ENCODE measurements around the gene TAOK1.

The TAOK1 gene

DNA sequence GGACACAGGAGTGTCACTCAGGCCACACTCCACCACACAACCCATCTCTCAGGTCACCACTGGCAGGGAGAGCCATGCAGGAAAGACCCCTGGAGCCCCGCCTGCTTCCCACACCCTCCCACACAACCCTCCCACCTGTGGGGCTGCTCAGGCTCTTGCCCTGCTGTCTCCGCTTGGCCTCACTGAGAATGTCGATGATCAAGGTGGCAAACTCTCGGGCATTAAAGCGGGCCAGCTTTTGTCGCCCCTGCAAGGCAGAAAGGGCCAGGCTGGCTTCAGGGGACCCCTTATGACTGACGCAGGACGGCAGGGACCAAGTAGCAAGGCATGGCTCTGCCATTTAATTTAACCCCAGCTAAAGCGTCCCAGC, 186.8 kb downstream of the TAOK1 start:
- no peaks in the 10 kb centered on the region for H3F3A ChIP-seq (ENCODE audit: low read depth)
- no peaks in the 10 kb centered on the region for H3K4me1 ChIP-seq (ENCODE audit: insufficient read depth, low read length, poor library complexity, severe bottlenecking)
- H3K27me3 ChIP-seq (ENCODE audit: insufficient read depth, low read length, poor library complexity, severe bottlenecking) = no peaks in the 10 kb centered on the region
- H2AFZ ChIP-seq (ENCODE audit: low read length) = no peak overlapping the region
- H3K9me2 ChIP-seq (replicated peaks; ENCODE audit: low read depth, low read length) = no peaks in the 10 kb centered on the region
- TF ChIP-seq CTCF (conservative IDR thresholded peaks at IDR 0.05; ENCODE audit: low read length) (no peak), EZH2phosphoT487 (IDR thresholded peaks at IDR 0.05; ENCODE audit: borderline replicate concordance) (no peak)
- H3K79me2 ChIP-seq (ENCODE audit: insufficient read depth, low read length) = no peaks in the 10 kb centered on the region
- H3K4me2 ChIP-seq (ENCODE audit: low read depth, low read length, poor library complexity, severe bottlenecking) = no peak overlapping the region
- peaks cover 6% of the 10 kb centered on the region for H4K20me1 ChIP-seq (ENCODE audit: insufficient read depth, low read length, poor library complexity, severe bottlenecking)
- H3K9me3 ChIP-seq (ENCODE audit: insufficient read depth, low read depth, low read length) = no peaks in the 10 kb centered on the region
- H3K4me3 ChIP-seq (ENCODE audit: low read length, poor library complexity, severe bottlenecking) = no peak overlapping the region
- H3K9ac ChIP-seq (ENCODE audit: low read depth, low read length, poor library complexity, severe bottlenecking) = no peak overlapping the region
- peaks cover 61% of the 10 kb centered on the region; the same call in 1 of the 2 replicates for H3K36me3 ChIP-seq (ENCODE audit: insufficient read depth, low read length)

DNA sequence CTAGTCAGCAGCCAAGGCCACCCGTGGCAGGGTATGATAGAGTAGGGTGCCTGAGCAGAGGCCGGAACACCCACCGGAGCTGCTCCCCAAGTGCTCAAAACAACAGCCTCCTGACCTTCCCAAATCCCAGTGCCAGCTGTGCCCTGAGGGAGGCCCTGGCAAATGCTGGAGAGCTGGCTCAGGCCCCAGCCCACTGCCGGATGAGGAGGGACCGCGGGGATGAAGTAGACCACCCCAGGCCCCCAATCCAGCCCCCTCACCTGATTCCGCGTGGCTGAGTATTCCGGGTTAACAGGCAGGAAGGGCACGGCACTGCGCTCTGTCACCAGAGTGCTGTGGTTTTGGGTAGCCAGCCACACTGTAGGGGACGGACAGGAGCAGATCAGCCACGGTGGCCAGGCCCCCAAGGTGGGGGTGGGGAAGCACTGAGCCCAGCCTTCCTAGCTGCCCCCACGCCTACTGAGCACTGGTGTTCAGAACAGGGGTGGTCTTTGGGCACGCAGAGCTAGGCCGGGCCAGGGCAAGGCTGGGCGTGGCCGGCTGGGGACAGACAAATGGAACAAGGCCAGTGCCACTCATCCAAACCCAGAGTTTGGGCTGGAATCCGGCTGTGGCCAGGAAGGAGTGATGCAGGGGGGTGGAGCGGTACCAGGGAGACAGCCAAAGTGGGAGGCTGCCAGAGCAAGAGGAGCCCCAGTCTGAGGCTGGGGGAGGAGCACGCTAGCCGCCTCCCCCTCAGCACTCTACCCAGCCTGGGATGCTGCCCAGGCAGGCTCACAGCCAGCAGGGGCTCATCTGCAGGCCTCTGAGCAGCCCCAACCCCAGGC, 187.4 kb downstream of the TAOK1 start:
- Histone ChIP-seq H3K9ac (ENCODE audit: low read depth, low read length, poor library complexity, severe bottlenecking) (no peak overlapping the region), H2AFZ (ENCODE audit: low read length) (no peak overlapping the region)

DNA sequence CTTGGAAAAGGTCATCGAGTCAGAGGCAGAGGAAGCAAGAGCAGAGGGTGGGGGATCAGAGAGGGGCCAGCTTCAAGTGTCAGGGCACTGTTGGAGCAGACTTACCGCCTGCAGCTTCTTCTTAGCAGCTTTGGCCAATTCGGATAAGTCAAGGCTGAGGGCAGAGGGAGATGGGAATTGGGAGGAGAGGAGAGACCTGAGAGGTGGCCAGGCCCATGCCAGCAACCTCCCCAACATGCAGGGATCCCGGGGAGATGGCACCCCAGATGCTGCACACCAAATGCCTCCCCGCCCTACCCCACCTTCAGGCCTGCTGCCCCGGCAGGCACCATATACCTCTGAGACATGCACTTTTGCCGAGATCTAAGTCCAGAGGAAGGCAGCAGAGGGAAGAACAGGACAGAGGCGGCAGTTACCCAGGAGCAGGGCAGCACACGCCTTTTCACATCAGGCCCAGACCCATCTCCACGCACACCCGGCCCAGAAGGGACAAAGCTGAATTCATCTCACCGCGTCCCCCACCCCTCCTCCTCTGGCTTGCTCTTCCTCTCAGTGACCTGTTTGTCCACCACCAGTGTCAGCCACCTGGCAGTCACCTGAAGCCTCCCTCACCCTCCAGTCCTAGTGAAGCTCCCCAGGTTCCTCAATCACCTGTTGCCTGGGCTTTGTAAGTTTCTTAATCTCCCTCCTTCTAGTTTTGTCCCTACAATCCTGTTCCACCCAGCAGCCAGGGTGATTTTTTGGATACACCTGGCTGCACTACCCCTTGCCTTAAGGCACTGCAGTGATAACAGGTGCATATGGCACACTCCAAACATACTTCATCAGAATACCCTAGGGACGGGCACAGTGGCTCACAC, 188.7 kb downstream of the TAOK1 start:
- Histone ChIP-seq H3K27me3 (ENCODE audit: insufficient read depth, low read length, poor library complexity, severe bottlenecking) (no peaks in the 10 kb centered on the region), H3K4me1 (ENCODE audit: insufficient read depth, low read length, poor library complexity, severe bottlenecking) (no peaks in the 10 kb centered on the region), H3K9me2 (replicated peaks; ENCODE audit: low read depth, low read length) (no peaks in the 10 kb centered on the region), H3K9ac (ENCODE audit: low read depth, low read length, poor library complexity, severe bottlenecking) (no peak overlapping the region), H3F3A (ENCODE audit: low read depth) (no peaks in the 10 kb centered on the region), H3K4me2 (ENCODE audit: low read depth, low read length, poor library complexity, severe bottlenecking) (no peak overlapping the region), H3K9me3 (ENCODE audit: insufficient read depth, low read depth, low read length) (no peaks in the 10 kb centered on the region), H2AFZ (ENCODE audit: low read length) (no peak overlapping the region), H3K79me2 (ENCODE audit: insufficient read depth, low read length) (peaks cover 9% of the 10 kb centered on the region; the same call in 1 of the 2 replicates), H4K20me1 (ENCODE audit: insufficient read depth, low read length, poor library complexity, severe bottlenecking) (peaks cover 8% of the 10 kb centered on the region), H3K36me3 (ENCODE audit: insufficient read depth, low read length) (peaks cover 60% of the 10 kb centered on the region; the same call in 1 of the 2 replicates), H3K4me3 (ENCODE audit: low read length, poor library complexity, severe bottlenecking) (no peak overlapping the region)
- TF ChIP-seq CTCF (conservative IDR thresholded peaks at IDR 0.05; ENCODE audit: low read length) (no peak), EZH2phosphoT487 (IDR thresholded peaks at IDR 0.05; ENCODE audit: borderline replicate concordance) (no peak)

More for the DNA sequence above, 187.4 kb downstream of the TAOK1 start:
- H3K79me2 ChIP-seq (ENCODE audit: insufficient read depth, low read length) = no peaks in the 10 kb centered on the region
- H3K9me2 ChIP-seq (replicated peaks; ENCODE audit: low read depth, low read length) = no peaks in the 10 kb centered on the region
- H3K4me2 ChIP-seq (ENCODE audit: low read depth, low read length, poor library complexity, severe bottlenecking) = no peak overlapping the region
- no peaks in the 10 kb centered on the region for H3K4me1 ChIP-seq (ENCODE audit: insufficient read depth, low read length, poor library complexity, severe bottlenecking)
- H3K36me3 ChIP-seq (ENCODE audit: insufficient read depth, low read length) = peaks cover 66% of the 10 kb centered on the region; the same call in 1 of the 2 replicates
- H3K27me3 ChIP-seq (ENCODE audit: insufficient read depth, low read length, poor library complexity, severe bottlenecking) = no peaks in the 10 kb centered on the region
- H4K20me1 ChIP-seq (ENCODE audit: insufficient read depth, low read length, poor library complexity, severe bottlenecking) = peaks cover 6% of the 10 kb centered on the region
- TF ChIP-seq EZH2phosphoT487 (IDR thresholded peaks at IDR 0.05; ENCODE audit: borderline replicate concordance) (no peak), CTCF (conservative IDR thresholded peaks at IDR 0.05; ENCODE audit: low read length) (no peak)
- H3K9me3 ChIP-seq (ENCODE audit: insufficient read depth, low read depth, low read length) = no peaks in the 10 kb centered on the region
- H3F3A ChIP-seq (ENCODE audit: low read depth) = no peaks in the 10 kb centered on the region
- no peak overlapping the region for H3K4me3 ChIP-seq (ENCODE audit: low read length, poor library complexity, severe bottlenecking)
